HG02763 (cell line): Measurements from ENCODE around the gene PGAM1.
A peak's percentile ranks its signal among the peaks of the same experiment; 100 is the strongest.
"Not testable (repeated sequence)": the region's sequence is repeated elsewhere in the genome, so short reads cannot be mapped to it uniquely, and the experiment has no call there.

Experiments used
- ATAC-seq: cut with Tn5 transposase; IDR thresholded peaks from one replicate; pipeline ENCODE4 v1.9.1; 2021; ENCODE audit warnings: mild to moderate bottlenecking, moderate library complexity; ENCODE audit not compliant: unreplicated experiment

Gene PGAM1

GRCh38 chr10:97425964-97426775 is at the start of gene PGAM1:
TSS of gene PGAM1 (plus strand) at chr10:97426191. CDS start at chr10:97426308, 117 bp downstream.
- peak; percentile 83 for ATAC-seq

- ATAC-seq = no peak
Observed at GRCh38 chr10:97376413-97376812, 49.6 kb upstream of the PGAM1 start.

GRCh38 chr10:97378933-97379921 is 46.8 kb upstream of the PGAM1 start:
- ATAC-seq = no peak

- no peak for ATAC-seq
Observed at GRCh38 chr10:97380516-97380915, 45.5 kb upstream of the PGAM1 start.

GRCh38 chr10:97381626-97382025 is 44.4 kb upstream of the PGAM1 start:
- ATAC-seq = no peak

GRCh38 chr10:97383159-97383558 is 42.8 kb upstream of the PGAM1 start:
- no peak for ATAC-seq

GRCh38 chr10:97384156-97384555 is 41.8 kb upstream of the PGAM1 start:
- ATAC-seq = no peak

- ATAC-seq = no peak
Observed at GRCh38 chr10:97384641-97385040, 41.4 kb upstream of the PGAM1 start.

GRCh38 chr10:97385565-97385964 is 40.4 kb upstream of the PGAM1 start:
- ATAC-seq = no peak

GRCh38 chr10:97388152-97388551 is 37.8 kb upstream of the PGAM1 start:
- ATAC-seq = no peak

- ATAC-seq = no peak
Observed at GRCh38 chr10:97390091-97390490, 35.9 kb upstream of the PGAM1 start.

- ATAC-seq = no peak
Observed at GRCh38 chr10:97393034-97393573, 32.9 kb upstream of the PGAM1 start.

- no peak for ATAC-seq
Observed at GRCh38 chr10:97396056-97396455, 29.9 kb upstream of the PGAM1 start.

- ATAC-seq = no peak
Observed at GRCh38 chr10:97399843-97400545, 26.0 kb upstream of the PGAM1 start.

GRCh38 chr10:97400665-97401454 is 25.1 kb upstream of the PGAM1 start, which contains the start of gene RRP12:
TSS of gene RRP12 (minus strand) at chr10:97401340. CDS start at chr10:97401231, 109 bp downstream.
- ATAC-seq = peak; percentile 90

- ATAC-seq = no peak
Observed at GRCh38 chr10:97401455-97401919, 24.5 kb upstream of the PGAM1 start.

GRCh38 chr10:97404044-97404443 is 21.9 kb upstream of the PGAM1 start:
- no peak for ATAC-seq

- ATAC-seq = no peak
Observed at GRCh38 chr10:97406064-97406463, 19.9 kb upstream of the PGAM1 start.

GRCh38 chr10:97406483-97406882 is 19.5 kb upstream of the PGAM1 start:
- ATAC-seq = not testable (repeated sequence)
